HepG2 (cell line): ENCODE measurements around the gene TNFAIP2. TPM values are rescaled to one million over a fixed set of nuclear protein-coding genes. Genes with fewer than 3 reads are reported as not detected.
A peak's percentile ranks its signal among the peaks of the same experiment; 100 is the strongest.

ENCODE experiments used
- ATF4 ChIP-seq, 2 experiments: fragments of 450-650 bp in 1 of 2; sonication (generic) in 1 of 2; formaldehyde crosslinking; IDR thresholded peaks; 2 replicates each; pipeline versions ENCODE4 v1.5.0 to v1.8.0; 2020 to 2022; ENCODE audit warnings: mild to moderate bottlenecking in 1 of 2, missing genetic modification reagents in 1 of 2
- CERS6 ChIP-seq: sonication (generic); formaldehyde crosslinking; IDR thresholded peaks from 2 replicates; pipeline ENCODE4 v1.5.0; 2020; ENCODE audit warnings: missing genetic modification reagents
- EEA1 ChIP-seq: sonication (generic); formaldehyde crosslinking; IDR thresholded peaks from 2 replicates; pipeline ENCODE4 v1.5.1; 2020; ENCODE audit warnings: mild to moderate bottlenecking, missing genetic modification reagents, borderline replicate concordance
- HOXA9 ChIP-seq: sonication (generic); formaldehyde crosslinking; IDR thresholded peaks from 2 replicates; pipeline ENCODE4 v1.8.1; 2022; ENCODE audit warnings: missing genetic modification reagents, mild to moderate bottlenecking, moderate library complexity, borderline replicate concordance
- IRF1 ChIP-seq: sonication (generic); formaldehyde crosslinking; IDR thresholded peaks from 2 replicates; pipeline ENCODE4 v1.4.0; 2020; ENCODE audit warnings: low read depth, mild to moderate bottlenecking, missing genetic modification reagents
- USF2 ChIP-seq, 2 experiments: sonication (generic) in 1 of 2; formaldehyde crosslinking in 1 of 2; IDR thresholded peaks; 2 replicates each; pipeline versions ENCODE4 v1.5.1 to v1.6.1; 2011 to 2020; ENCODE audit warnings: borderline replicate concordance in 1 of 2, low read depth in 1 of 2, low read length in 1 of 2, mild to moderate bottlenecking in 1 of 2, missing genetic modification reagents in 1 of 2, moderate library complexity in 1 of 2
- ZBTB20 ChIP-seq: sonication (generic); formaldehyde crosslinking; IDR thresholded peaks from 2 replicates; pipeline ENCODE4 v1.8.1; 2023; ENCODE audit warnings: missing genetic modification reagents, low read depth, mild to moderate bottlenecking, borderline replicate concordance
- ZFP36L1 ChIP-seq: sonication (generic); formaldehyde crosslinking; IDR thresholded peaks from 2 replicates; pipeline ENCODE4 v1.8.0; 2022; ENCODE audit warnings: mild to moderate bottlenecking, missing genetic modification reagents, moderate library complexity
- ZMAT3 ChIP-seq: sonication (generic); formaldehyde crosslinking; conservative IDR thresholded peaks from 2 replicates; pipeline ENCODE4 v1.7.0; 2021; ENCODE audit warnings: missing genetic modification reagents
- ZNF232 ChIP-seq: sonication (generic); formaldehyde crosslinking; IDR thresholded peaks from 2 replicates; pipeline ENCODE4 v1.4.0; 2020; ENCODE audit warnings: missing genetic modification reagents, borderline replicate concordance
- ZNF335 ChIP-seq: sonication (generic); formaldehyde crosslinking; IDR thresholded peaks from 2 replicates; pipeline ENCODE4 v1.4.0; 2020; ENCODE audit warnings: missing genetic modification reagents
- ZNF501 ChIP-seq: sonication (generic); formaldehyde crosslinking; IDR thresholded peaks from 2 replicates; pipeline ENCODE4 v1.5.1; 2020; ENCODE audit warnings: mild to moderate bottlenecking, moderate library complexity, missing genetic modification reagents
- ZNF510 ChIP-seq: sonication (generic); formaldehyde crosslinking; IDR thresholded peaks from 2 replicates; pipeline ENCODE4 v1.4.0; 2020; ENCODE audit warnings: low read depth, mild to moderate bottlenecking, missing genetic modification reagents
- ZNF564 ChIP-seq: sonication (generic); formaldehyde crosslinking; IDR thresholded peaks from 2 replicates; pipeline ENCODE4 v1.8.1; 2023; ENCODE audit warnings: mild to moderate bottlenecking, missing genetic modification reagents
- ZNF598 ChIP-seq: sonication (generic); formaldehyde crosslinking; IDR thresholded peaks from 2 replicates; pipeline ENCODE4 v1.5.1; 2020; ENCODE audit warnings: mild to moderate bottlenecking, missing genetic modification reagents, borderline replicate concordance
- ZNF704 ChIP-seq: sonication (generic); formaldehyde crosslinking; IDR thresholded peaks from 2 replicates; pipeline ENCODE4 v1.8.1; 2023; ENCODE audit warnings: mild to moderate bottlenecking, inconsistent platforms, moderate library complexity, missing genetic modification reagents, borderline replicate concordance
- ZNF772 ChIP-seq: sonication (generic); formaldehyde crosslinking; IDR thresholded peaks from 2 replicates; pipeline ENCODE4 v1.5.0; 2020; ENCODE audit warnings: mild to moderate bottlenecking, missing genetic modification reagents
- polyA plus RNA-seq, 8 experiments: library from polyadenylated mRNA; depleted of rRNA in 3 of 8; stranded (reverse) in 7 of 8; unstranded in 1 of 8; fragments of >200 nt; fragmentation: Illumina TruSeq in 4 of 8; extraction: Trizol in 4 of 8; gene quantifications; 2 replicates each; pipeline versions ENCODE4 v1.2.1 to v1.2.3, GENCODE V29; 2011 to 2016; ENCODE audit warnings: low read depth in 4 of 8, missing spikeins in 1 of 8, mixed read lengths in 1 of 8; ENCODE audit not compliant: insufficient read depth in 1 of 8
- total RNA-seq, 5 experiments: library from RNA; depleted of rRNA; stranded (reverse); fragments of >200 nt; fragmentation: Illumina TruSeq; extraction: Trizol; gene quantifications; 2 replicates each; pipeline ENCODE4 v1.2.3, GENCODE V29; 2016; ENCODE audit warnings: low read depth in 1 of 5
- TF ChIP-seq, protein P1 (sequence below): sonication (generic); formaldehyde crosslinking; IDR thresholded peaks from 2 replicates; pipeline ENCODE4 v1.5.0; 2020; ENCODE audit warnings: missing genetic modification reagents, mild to moderate bottlenecking, borderline replicate concordance

The TNFAIP2 gene
- total and polyA plus RNA-seq, 2 of the 13 experiments (the other 11 are each of a cell fraction or from before 2014, with no cell fraction given) = 0.46 to 1.5 TPM

GRCh38 chr14:103094406-103095209, 28.7 kb upstream of the TNFAIP2 start, which contains the start of gene EXOC3L4 (continued):
- TF ChIP-seq, protein P1, sequence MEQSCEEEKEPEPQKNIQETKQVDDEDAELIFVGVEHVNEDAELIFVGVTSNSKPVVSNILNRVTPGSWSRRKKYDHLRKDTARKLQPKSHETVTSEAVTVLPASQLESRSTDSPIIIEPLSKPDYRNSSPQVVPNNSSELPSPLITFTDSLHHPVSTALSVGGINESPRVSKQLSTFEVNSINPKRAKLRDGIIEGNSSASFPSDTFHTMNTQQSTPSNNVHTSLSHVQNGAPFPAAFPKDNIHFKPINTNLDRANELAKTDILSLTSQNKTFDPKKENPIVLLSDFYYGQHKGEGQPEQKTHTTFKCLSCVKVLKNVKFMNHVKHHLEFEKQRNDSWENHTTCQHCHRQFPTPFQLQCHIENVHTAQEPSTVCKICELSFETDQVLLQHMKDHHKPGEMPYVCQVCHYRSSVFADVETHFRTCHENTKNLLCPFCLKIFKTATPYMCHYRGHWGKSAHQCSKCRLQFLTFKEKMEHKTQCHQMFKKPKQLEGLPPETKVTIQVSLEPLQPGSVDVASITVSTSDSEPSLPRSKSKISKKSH (CRISPR knock-in tag) = peak; percentile 72; the same call in 1 of the 2 replicates
- TF ChIP-seq EEA1 (CRISPR knock-in tag) (peak; percentile 78; the same call in 1 of the 2 replicates), ZNF335 (no peak), USF2 (IDR thresholded peaks at IDR 0.05; ENCODE audit: low read depth, low read length) (no peak), USF2 (CRISPR knock-in tag; IDR thresholded peaks at IDR 0.05; ENCODE audit: borderline replicate concordance) (peak; percentile 26; the same call in 1 of the 2 replicates), ZNF501 (CRISPR knock-in tag) (peak; percentile 48; the same call in 1 of the 2 replicates), ZBTB20 (no peak), CERS6 (CRISPR knock-in tag) (no peak), ZNF232 (CRISPR knock-in tag) (peak; percentile 70; the same call in 1 of the 2 replicates), HOXA9 (no peak), ATF4 (CRISPR knock-in tag; IDR thresholded peaks at IDR 0.05) (no peak; a peak in 1 of 4 replicates), ZMAT3 (CRISPR knock-in tag) (0 out of 2 replicates have a peak, but pooled peaks have one; percentile 27), ZNF564 (peak; percentile 66; the same call in 1 of the 2 replicates), ZNF772 (CRISPR knock-in tag) (peak; percentile 12; the same call in 1 of the 2 replicates), ZNF704 (CRISPR knock-in tag) (0 out of 2 replicates have a peak, but pooled peaks have one; percentile 51), ZFP36L1 (CRISPR knock-in tag) (0 out of 2 replicates have a peak, but pooled peaks have one; percentile 16), ZNF598 (CRISPR knock-in tag) (0 out of 2 replicates have a peak, but pooled peaks have one; percentile 34), IRF1 (CRISPR knock-in tag) (peak; percentile 81; the same call in 1 of the 2 replicates), ZNF510 (CRISPR knock-in tag) (no peak)
